ENCODE measurements around the gene MADD.
A peak's percentile ranks its signal among the peaks of the same experiment; 100 is the strongest.

Gene MADD

GRCh38 chr11:47374720-47375019, 104.7 kb downstream of the MADD start:
- Histone ChIP-seq H3K36me3 (replicated peaks; ENCODE audit: low read depth, low read length) (peaks cover 9% of the 10 kb centered on the region), H3K9ac (ENCODE audit: low read length) (no peak overlapping the region), H4K20me1 (ENCODE audit: insufficient read depth, low read length) (no peaks in the 10 kb centered on the region), H3K4me3 (ENCODE audit: low read length) (no peak overlapping the region), H2AFZ (ENCODE audit: low read depth, low read length) (no peak overlapping the region), H3K4me1 (ENCODE audit: low read length) (peaks cover 22% of the 10 kb centered on the region), H3K27me3 (ENCODE audit: low read depth, low read length) (no peaks in the 10 kb centered on the region), H3K79me2 (ENCODE audit: low read length) (peaks cover 32% of the 10 kb centered on the region), H3K27ac (ENCODE audit: low read length) (no peak overlapping the region), H3K9me3 (ENCODE audit: insufficient read depth, low read length) (no peaks in the 10 kb centered on the region), H3K4me2 (ENCODE audit: low read length) (no peak overlapping the region)
- TF ChIP-seq CTCF (IDR thresholded peaks at IDR 0.05; ENCODE audit: low read depth, low read length) (no peak), EZH2phosphoT487 (IDR thresholded peaks at IDR 0.05; ENCODE audit: low read depth) (no peak)

DNA sequence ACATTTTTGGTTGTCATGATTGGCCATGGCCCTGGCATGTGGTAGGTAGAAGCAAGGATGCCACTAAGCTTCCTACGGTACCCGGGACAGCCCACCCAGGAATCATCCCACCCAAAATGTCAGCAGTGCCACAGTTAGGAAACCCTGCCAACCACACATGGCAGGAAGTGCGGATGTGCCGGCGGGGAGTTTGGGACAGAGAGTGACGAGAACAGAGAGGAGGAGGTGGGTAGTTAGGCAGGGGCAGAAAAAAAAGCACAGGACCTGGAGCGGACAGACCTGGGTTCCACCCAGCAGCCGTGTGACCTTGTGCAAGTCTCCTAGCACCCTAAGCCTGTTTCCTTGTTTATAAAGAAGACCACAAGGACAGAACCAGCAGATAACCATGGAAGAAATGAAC, 105.1 kb downstream of the MADD start:
- no peak overlapping the region for H3K9ac ChIP-seq (ENCODE audit: low read length)
- H3K36me3 ChIP-seq (replicated peaks; ENCODE audit: low read depth, low read length): peaks cover 9% of the 10 kb centered on the region
- H3K27ac ChIP-seq (ENCODE audit: low read length): no peak overlapping the region
- no peak overlapping the region for H2AFZ ChIP-seq (ENCODE audit: low read depth, low read length)
- H3K4me2 ChIP-seq (ENCODE audit: low read length): no peak overlapping the region
- H3K4me1 ChIP-seq (ENCODE audit: low read length): peaks cover 22% of the 10 kb centered on the region
- H3K79me2 ChIP-seq (ENCODE audit: low read length): peaks cover 32% of the 10 kb centered on the region
- H3K27me3 ChIP-seq (ENCODE audit: low read depth, low read length): no peaks in the 10 kb centered on the region
- no peak overlapping the region for H3K4me3 ChIP-seq (ENCODE audit: low read length)
- no peaks in the 10 kb centered on the region for H3K9me3 ChIP-seq (ENCODE audit: insufficient read depth, low read length)
- no peaks in the 10 kb centered on the region for H4K20me1 ChIP-seq (ENCODE audit: insufficient read depth, low read length)
- TF ChIP-seq CTCF (IDR thresholded peaks at IDR 0.05; ENCODE audit: low read depth, low read length) (no peak), EZH2phosphoT487 (IDR thresholded peaks at IDR 0.05; ENCODE audit: low read depth) (no peak)

DNA sequence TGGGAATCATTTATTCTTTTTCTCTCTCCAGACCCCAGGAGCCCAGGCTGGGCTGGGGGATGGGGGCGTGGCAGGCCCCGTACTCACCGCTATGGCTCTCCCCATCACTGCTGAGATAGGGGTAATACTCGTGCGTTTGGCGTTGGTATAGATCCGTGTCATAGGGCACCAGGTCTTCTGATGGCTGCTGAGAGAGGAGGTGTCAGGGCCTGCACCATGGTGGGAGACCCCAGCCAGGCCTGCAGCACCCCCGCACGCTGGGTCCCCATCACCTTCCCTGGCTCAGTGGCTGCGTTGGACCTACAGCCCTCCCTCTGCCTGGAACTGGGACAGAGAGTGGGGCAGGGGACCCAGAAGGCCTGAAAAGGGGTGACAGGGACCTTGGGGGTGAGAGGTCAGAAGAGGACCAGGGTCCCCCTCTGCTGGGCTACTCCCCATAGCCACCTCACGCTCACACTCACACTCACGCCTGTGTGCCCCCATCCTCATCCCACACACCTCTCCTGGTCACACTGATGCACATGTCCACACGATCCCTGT, 105.7 kb downstream of the MADD start:
- H4K20me1 ChIP-seq (ENCODE audit: insufficient read depth, low read length): no peaks in the 10 kb centered on the region
- H3K27ac ChIP-seq (ENCODE audit: low read length): no peak overlapping the region
- no peaks in the 10 kb centered on the region for H3K9me3 ChIP-seq (ENCODE audit: insufficient read depth, low read length)
- H2AFZ ChIP-seq (ENCODE audit: low read depth, low read length): no peak overlapping the region
- H3K27me3 ChIP-seq (ENCODE audit: low read depth, low read length): no peaks in the 10 kb centered on the region
- H3K36me3 ChIP-seq (replicated peaks; ENCODE audit: low read depth, low read length): peaks cover 9% of the 10 kb centered on the region
- H3K79me2 ChIP-seq (ENCODE audit: low read length): peaks cover 32% of the 10 kb centered on the region
- TF ChIP-seq CTCF (IDR thresholded peaks at IDR 0.05; ENCODE audit: low read depth, low read length) (no peak), EZH2phosphoT487 (IDR thresholded peaks at IDR 0.05; ENCODE audit: low read depth) (no peak)
- no peak overlapping the region for H3K4me2 ChIP-seq (ENCODE audit: low read length)
- no peak overlapping the region for H3K9ac ChIP-seq (ENCODE audit: low read length)
- no peak overlapping the region for H3K4me3 ChIP-seq (ENCODE audit: low read length)
- H3K4me1 ChIP-seq (ENCODE audit: low read length): peaks cover 22% of the 10 kb centered on the region

GRCh38 chr11:47376107-47376524, 106.2 kb downstream of the MADD start:
- TF ChIP-seq EZH2phosphoT487 (IDR thresholded peaks at IDR 0.05; ENCODE audit: low read depth) (no peak), CTCF (IDR thresholded peaks at IDR 0.05; ENCODE audit: low read depth, low read length) (no peak)
- H3K9ac ChIP-seq (ENCODE audit: low read length): no peak overlapping the region
- H3K4me3 ChIP-seq (ENCODE audit: low read length): no peak overlapping the region
- peak overlapping the region; percentile 92 for H3K4me2 ChIP-seq (ENCODE audit: low read length)
- H2AFZ ChIP-seq (ENCODE audit: low read depth, low read length): no peak overlapping the region
- no peak overlapping the region for H3K27ac ChIP-seq (ENCODE audit: low read length)
- H4K20me1 ChIP-seq (ENCODE audit: insufficient read depth, low read length): no peaks in the 10 kb centered on the region
- H3K27me3 ChIP-seq (ENCODE audit: low read depth, low read length): no peaks in the 10 kb centered on the region
- H3K79me2 ChIP-seq (ENCODE audit: low read length): peaks cover 32% of the 10 kb centered on the region
- H3K36me3 ChIP-seq (replicated peaks; ENCODE audit: low read depth, low read length): peaks cover 9% of the 10 kb centered on the region
- H3K4me1 ChIP-seq (ENCODE audit: low read length): peaks cover 22% of the 10 kb centered on the region
- H3K9me3 ChIP-seq (ENCODE audit: insufficient read depth, low read length): no peaks in the 10 kb centered on the region

All from OCI-LY3 (cell line).